GM23248 (cell line): Measurements from ENCODE around the gene PLPPR3.

Source experiments
- EZH2 ChIP-seq: fragments of 200-600 bp; sonication (generic); IDR thresholded peaks from 2 replicates; pipeline ENCODE4 v1.6.1; 2018; ENCODE audit warnings: antibody characterized with exemption, mild to moderate bottlenecking; ENCODE audit not compliant: insufficient read depth, poor library complexity, severe bottlenecking
- EZH2phosphoT487 ChIP-seq: fragments of 200-600 bp; sonication (generic); IDR thresholded peaks from 2 replicates; pipeline ENCODE4 v1.6.1; 2018; ENCODE audit warnings: antibody characterized with exemption, moderate library complexity, mild to moderate bottlenecking, low read depth; ENCODE audit not compliant: insufficient read depth

GRCh38 chr19:782185-782877, 39.4 kb downstream of the PLPPR3 start:
- TF ChIP-seq EZH2 (no peak), EZH2phosphoT487 (no peak)
